HepG2 (cell line): ENCODE results near the gene TM4SF5. TPM values are rescaled to one million over a fixed set of nuclear protein-coding genes. Genes with fewer than 3 reads are reported as not detected.

Experiments used
- ATAC-seq: fragments of 200-7000 bp; cut with Tn5 transposase; 3 replicates; pipeline ENCODE4 v1.9.1; 2020; ENCODE audit warnings: mild to moderate bottlenecking, moderate library complexity
- BruUV-seq: library from RNA; stranded (reverse); fragments of 400-500 nt; replicated peaks from 2 replicates; lab custom pipeline; 2021; lab: Mats Ljungman, UMichigan
- CTCF ChIA-PET: fragments of 300-600 bp; formaldehyde crosslinking; extraction: SDS; loops from one replicate; lab custom pipeline; 2021; ENCODE audit warnings: low total read pairs, inconsistent platforms, low intra/inter-chr PET ratio; lab: Yijun Ruan, JAX
- POLR2A ChIA-PET: fragments of 350-600 bp; sonication (Branson Sonifier 250); formaldehyde crosslinking; loops from one replicate; lab custom pipeline; 2020; ENCODE audit warnings: antibody characterized with exemption, inconsistent platforms; lab: Yijun Ruan, JAX
- DNase-seq: peaks from one replicate; pipeline ENCODE4 v3.0.0-alpha.2; 2015; ENCODE audit warnings: low spot score
- FAIRE-seq: peaks from 3 replicates; lab custom pipeline; 2011; peaks lifted over from hg19 to GRCh38; lab: Jason Lieb, UNC
- H2AFZ ChIP-seq: one replicate; pipeline ENCODE4 v1.6.1; 2011; ENCODE audit warnings: low read length, inconsistent platforms
- H3K27ac ChIP-seq: fragments of 300-600 bp; 3 replicates; pipeline ENCODE4 v1.8.0; 2011; ENCODE audit warnings: mixed run types, mild to moderate bottlenecking, mixed read lengths, low read length, inconsistent platforms; ENCODE audit not compliant: insufficient read depth; ENCODE audit errors: extremely low read length
- H3K27me3 ChIP-seq, 2 experiments: fragments of 200-600 bp in 1 of 2; 2 replicates in 1 of 2; 3 replicates in 1 of 2; pipeline versions ENCODE4 v1.6.0 to v1.8.0; 2011; ENCODE audit warnings: low read length in 2 of 2, mild to moderate bottlenecking in 2 of 2, moderate library complexity in 2 of 2, inconsistent platforms in 1 of 2; ENCODE audit not compliant: insufficient read depth in 2 of 2, control insufficient read depth in 1 of 2
- H3K36me3 ChIP-seq, 2 experiments: fragments of 200-600 bp in 1 of 2; replicated peaks in 1 of 2; 2 replicates in 1 of 2; 3 replicates in 1 of 2; pipeline versions ENCODE4 v1.5.1 to v1.8.0; 2011; ENCODE audit warnings: low read length in 2 of 2, inconsistent platforms in 1 of 2; ENCODE audit not compliant: insufficient read depth in 2 of 2, control insufficient read depth in 1 of 2
- H3K4me1 ChIP-seq: 2 replicates; pipeline ENCODE4 v1.5.1; 2012; ENCODE audit warnings: low read length, inconsistent platforms; ENCODE audit not compliant: insufficient read depth
- H3K4me2 ChIP-seq: 2 replicates; pipeline ENCODE4 v1.6.0; 2011; ENCODE audit warnings: low read depth, low read length, inconsistent platforms
- H3K4me3 ChIP-seq, 3 experiments: fragments of 200-600 bp in 1 of 3; sonication (generic), shearing (Covaris generic) in 1 of 3; replicated peaks in 1 of 3; 2 replicates each; pipeline ENCODE4 v1.5.1; 2011 to 2016; ENCODE audit warnings: low read length in 3 of 3, inconsistent platforms in 2 of 3, low read depth in 2 of 3, mild to moderate bottlenecking in 2 of 3, control low read depth in 1 of 3, mixed read lengths in 1 of 3; ENCODE audit not compliant: insufficient read depth in 1 of 3
- H3K79me2 ChIP-seq: one replicate; pipeline ENCODE4 v1.6.1; 2011; ENCODE audit warnings: low read length, inconsistent platforms; ENCODE audit not compliant: insufficient read depth
- H3K9ac ChIP-seq: 2 replicates; pipeline ENCODE4 v1.6.0; 2011; ENCODE audit warnings: mild to moderate bottlenecking, low read depth, low read length, inconsistent platforms; ENCODE audit not compliant: insufficient read depth
- H3K9me3 ChIP-seq: 2 replicates; pipeline ENCODE4 v1.5.1; 2012; ENCODE audit warnings: mild to moderate bottlenecking, low read length
- H4K20me1 ChIP-seq: 2 replicates; pipeline ENCODE4 v1.6.0; 2011; ENCODE audit warnings: inconsistent platforms, mild to moderate bottlenecking, low read length, moderate library complexity; ENCODE audit not compliant: insufficient read depth
- HCFC1 ChIP-seq: fragments of 150-350 bp; IDR thresholded peaks from 2 replicates; pipeline ENCODE4 v1.6.1; 2014; ENCODE audit warnings: low read depth, low read length
- RFX3 ChIP-seq: IDR thresholded peaks from 2 replicates; pipeline ENCODE4 v1.6.1; 2016; ENCODE audit warnings: missing biosample characterization, missing genetic modification reagents
- SMYD3 ChIP-seq: sonication (generic); formaldehyde crosslinking; IDR thresholded peaks from 2 replicates; pipeline ENCODE4 v1.8.1; 2023; ENCODE audit warnings: mild to moderate bottlenecking, missing genetic modification reagents
- SPEN ChIP-seq: sonication (generic); formaldehyde crosslinking; IDR thresholded peaks from 2 replicates; pipeline ENCODE4 v1.5.1; 2020; ENCODE audit warnings: low read depth, mild to moderate bottlenecking, missing genetic modification reagents
- TFAP4 ChIP-seq: sonication (generic); IDR thresholded peaks from 2 replicates; pipeline ENCODE4 v1.6.1; 2016; ENCODE audit warnings: low read depth, borderline replicate concordance
- THAP9 ChIP-seq: sonication (generic); formaldehyde crosslinking; IDR thresholded peaks from 2 replicates; pipeline ENCODE4; 2020; ENCODE audit warnings: missing genetic modification reagents, mild to moderate bottlenecking, borderline replicate concordance
- ZBTB34 ChIP-seq: sonication (generic); formaldehyde crosslinking; IDR thresholded peaks from 2 replicates; pipeline ENCODE4 v1.8.0; 2022; ENCODE audit warnings: mild to moderate bottlenecking, missing genetic modification reagents
- ZBTB49 ChIP-seq: sonication (generic); formaldehyde crosslinking; IDR thresholded peaks from 2 replicates; pipeline ENCODE4 v1.4.0; 2020; ENCODE audit warnings: missing genetic modification reagents, borderline replicate concordance
- ZMAT3 ChIP-seq: sonication (generic); formaldehyde crosslinking; conservative IDR thresholded peaks from 2 replicates; pipeline ENCODE4 v1.7.0; 2021; ENCODE audit warnings: missing genetic modification reagents
- ZNF550 ChIP-seq: sonication (generic); formaldehyde crosslinking; IDR thresholded peaks from 2 replicates; pipeline ENCODE4 v1.4.0; 2020; ENCODE audit warnings: mild to moderate bottlenecking, missing genetic modification reagents, borderline replicate concordance
- WGBS: methylation state at CpG from one replicate; pipeline ENCODE4 v1.1.6; 2017; ENCODE audit warnings: low lambda C conversion rate; 5-methylcytosine and 5-hydroxymethylcytosine counted together
- in situ Hi-C: cut with HindIII; loops from 2 replicates; pipeline ENCODE4 v1.10.0; 2017; ENCODE audit warnings: low pct_unique_long_range_greater_than_20kb; ENCODE audit not compliant: extremely low pct_ligation_motif_present
- intact Hi-C: fragments of 100-400 bp; cut with micrococcal nuclease; formaldehyde crosslinking; loops from one replicate; pipeline ENCODE4 v1.10.0; 2022; ENCODE audit not compliant: unreplicated experiment
- polyA plus RNA-seq, 8 experiments: library from polyadenylated mRNA; depleted of rRNA in 3 of 8; stranded (reverse) in 7 of 8; unstranded in 1 of 8; fragments of >200 nt; fragmentation: Illumina TruSeq in 4 of 8; extraction: Trizol in 4 of 8; gene quantifications; 2 replicates each; pipeline versions ENCODE4 v1.2.1 to v1.2.3, GENCODE V29; 2011 to 2016; ENCODE audit warnings: low read depth in 4 of 8, missing spikeins in 1 of 8, mixed read lengths in 1 of 8; ENCODE audit not compliant: insufficient read depth in 1 of 8
- total RNA-seq, 5 experiments: library from RNA; depleted of rRNA; stranded (reverse); fragments of >200 nt; fragmentation: Illumina TruSeq; extraction: Trizol; gene quantifications; 2 replicates each; pipeline ENCODE4 v1.2.3, GENCODE V29; 2016; ENCODE audit warnings: low read depth in 1 of 5

The TM4SF5 gene
- total and polyA plus RNA-seq, 2 of the 13 experiments (the other 11 are each of a cell fraction or from before 2014, with no cell fraction given): 30.1 to 126 TPM

- CTCF ChIA-PET: no interaction called here
Measured at GRCh38 chr17:4822835-4823234, 51.1 kb downstream of the TM4SF5 start.

More at GRCh38 chr17:4822835-4823234, 51.1 kb downstream of the TM4SF5 start:
- H3K4me3 ChIP-seq: no peak overlapping the region
- DNase-seq: no peak
- H3K27ac ChIP-seq: no peak overlapping the region
- BruUV-seq: no TSS peak
- 79% methylated on average over 2 of the region's 3 CpGs for WGBS
- H3K79me2 ChIP-seq: no peaks in the 10 kb centered on the region
- H2AFZ ChIP-seq: no peak overlapping the region
- H3K9ac ChIP-seq: no peak overlapping the region
- in situ Hi-C loops (no loop called here), intact Hi-C loops (no loop called here)
- peaks cover 0 to 1% of the 10 kb centered on the region in 2 experiments; a peak in 1 of 5 replicates for H3K36me3 ChIP-seq
- ATAC-seq: peak; percentile 19; the same call in 1 of the 3 replicates
- H3K4me2 ChIP-seq: no peak overlapping the region
- no peaks in the 10 kb centered on the region for H4K20me1 ChIP-seq
- H3K27me3 ChIP-seq: no peaks in the 10 kb centered on the region
- no peak for FAIRE-seq
- TF ChIP-seq ZMAT3 (CRISPR knock-in tag) (no peak), SMYD3 (CRISPR knock-in tag) (no peak), HCFC1 (no peak), TFAP4 (no peak), ZNF550 (no peak), SPEN (CRISPR knock-in tag) (no peak), ZBTB34 (CRISPR knock-in tag) (no peak), ZBTB49 (CRISPR knock-in tag) (no peak), THAP9 (CRISPR knock-in tag) (no peak), RFX3 (CRISPR knock-in tag) (no peak)
- no peaks in the 10 kb centered on the region for H3K4me1 ChIP-seq
- POLR2A ChIA-PET: no interaction called here
- no peaks in the 10 kb centered on the region for H3K9me3 ChIP-seq
